ENCODE results near the gene CDK12.

Gene CDK12

GRCh38 chr17:39573447-39574298, 112.4 kb downstream of the CDK12 start:
- peaks cover 3% of the 10 kb centered on the region; the same call in 1 of the 2 replicates for H3K9me3 ChIP-seq (ENCODE audit: insufficient read depth, low read depth, low read length)
- peaks cover 37% of the 10 kb centered on the region for H3K27me3 ChIP-seq (ENCODE audit: insufficient read depth, low read length)
- peak overlapping the region; percentile 3; the same call in 1 of the 2 replicates for H3K9ac ChIP-seq (ENCODE audit: low read depth, low read length)
- H3K4me1 ChIP-seq (ENCODE audit: insufficient read depth, low read length): peaks cover 3% of the 10 kb centered on the region; the same call in 1 of the 2 replicates
- no peaks in the 10 kb centered on the region for H3K36me3 ChIP-seq (ENCODE audit: insufficient read depth, low read depth, low read length)
- peak overlapping the region; percentile 63 for H3K4me3 ChIP-seq (ENCODE audit: low read length)
- no peak overlapping the region for H3K27ac ChIP-seq (ENCODE audit: low read length)

- H3K36me3 ChIP-seq (ENCODE audit: insufficient read depth, low read depth, low read length): no peaks in the 10 kb centered on the region
- no peak overlapping the region for H3K9ac ChIP-seq (ENCODE audit: low read depth, low read length)
- H3K4me3 ChIP-seq (ENCODE audit: low read length): no peak overlapping the region
- H3K27me3 ChIP-seq (ENCODE audit: insufficient read depth, low read length): peaks cover 41% of the 10 kb centered on the region
- peaks cover 19% of the 10 kb centered on the region; the same call in 1 of the 2 replicates for H3K4me1 ChIP-seq (ENCODE audit: insufficient read depth, low read length)
- H3K9me3 ChIP-seq (ENCODE audit: insufficient read depth, low read depth, low read length): peaks cover 3% of the 10 kb centered on the region; the same call in 1 of the 2 replicates
- no peak overlapping the region for H3K27ac ChIP-seq (ENCODE audit: low read length)
Measured at GRCh38 chr17:39576187-39576586, 114.9 kb downstream of the CDK12 start.

- H3K27me3 ChIP-seq (ENCODE audit: insufficient read depth, low read length): peaks cover 31% of the 10 kb centered on the region
- H3K4me3 ChIP-seq (ENCODE audit: low read length): no peak overlapping the region
- no peaks in the 10 kb centered on the region for H3K9me3 ChIP-seq (ENCODE audit: insufficient read depth, low read depth, low read length)
- peaks cover 19% of the 10 kb centered on the region; the same call in 1 of the 2 replicates for H3K4me1 ChIP-seq (ENCODE audit: insufficient read depth, low read length)
- H3K9ac ChIP-seq (ENCODE audit: low read depth, low read length): no peak overlapping the region
- no peak overlapping the region for H3K27ac ChIP-seq (ENCODE audit: low read length)
- H3K36me3 ChIP-seq (ENCODE audit: insufficient read depth, low read depth, low read length): no peaks in the 10 kb centered on the region
Measured at GRCh38 chr17:39578272-39578671, 117.0 kb downstream of the CDK12 start.

- H3K9me3 ChIP-seq (ENCODE audit: insufficient read depth, low read depth, low read length): no peaks in the 10 kb centered on the region
- H3K36me3 ChIP-seq (ENCODE audit: insufficient read depth, low read depth, low read length): no peaks in the 10 kb centered on the region
- H3K9ac ChIP-seq (ENCODE audit: low read depth, low read length): peak overlapping the region; percentile 58; the same call in 1 of the 2 replicates
- H3K27ac ChIP-seq (ENCODE audit: low read length): no peak overlapping the region
- H3K4me3 ChIP-seq (ENCODE audit: low read length): peak overlapping the region; percentile 16; the same call in 1 of the 2 replicates
- H3K4me1 ChIP-seq (ENCODE audit: insufficient read depth, low read length): peaks cover 19% of the 10 kb centered on the region; the same call in 1 of the 2 replicates
- peaks cover 35% of the 10 kb centered on the region for H3K27me3 ChIP-seq (ENCODE audit: insufficient read depth, low read length)
Measured at GRCh38 chr17:39579318-39580081, 118.2 kb downstream of the CDK12 start.

- Histone ChIP-seq H3K27me3 (ENCODE audit: insufficient read depth, low read length) (peaks cover 30% of the 10 kb centered on the region), H3K4me1 (ENCODE audit: insufficient read depth, low read length) (peaks cover 19% of the 10 kb centered on the region; the same call in 1 of the 2 replicates), H3K9me3 (ENCODE audit: insufficient read depth, low read depth, low read length) (no peaks in the 10 kb centered on the region), H3K27ac (ENCODE audit: low read length) (no peak overlapping the region), H3K36me3 (ENCODE audit: insufficient read depth, low read depth, low read length) (no peaks in the 10 kb centered on the region), H3K4me3 (ENCODE audit: low read length) (peak overlapping the region; percentile 2; the same call in 1 of the 2 replicates), H3K9ac (ENCODE audit: low read depth, low read length) (peak overlapping the region; percentile 3; the same call in 1 of the 2 replicates)
Measured at GRCh38 chr17:39580082-39580468, 118.8 kb downstream of the CDK12 start.

- Histone ChIP-seq H3K9me3 (ENCODE audit: insufficient read depth, low read depth, low read length) (no peaks in the 10 kb centered on the region), H3K27ac (ENCODE audit: low read length) (no peak overlapping the region), H3K4me1 (ENCODE audit: insufficient read depth, low read length) (peaks cover 19% of the 10 kb centered on the region; the same call in 1 of the 2 replicates), H3K4me3 (ENCODE audit: low read length) (no peak overlapping the region), H3K9ac (ENCODE audit: low read depth, low read length) (no peak overlapping the region), H3K36me3 (ENCODE audit: insufficient read depth, low read depth, low read length) (no peaks in the 10 kb centered on the region), H3K27me3 (ENCODE audit: insufficient read depth, low read length) (peaks cover 21% of the 10 kb centered on the region; the same call in 1 of the 2 replicates)
Measured at GRCh38 chr17:39581071-39581758, 119.9 kb downstream of the CDK12 start.

- Histone ChIP-seq H3K9me3 (ENCODE audit: insufficient read depth, low read depth, low read length) (no peaks in the 10 kb centered on the region), H3K4me3 (ENCODE audit: low read length) (no peak overlapping the region), H3K27ac (ENCODE audit: low read length) (no peak overlapping the region), H3K4me1 (ENCODE audit: insufficient read depth, low read length) (peaks cover 19% of the 10 kb centered on the region; the same call in 1 of the 2 replicates), H3K36me3 (ENCODE audit: insufficient read depth, low read depth, low read length) (no peaks in the 10 kb centered on the region), H3K9ac (ENCODE audit: low read depth, low read length) (no peak overlapping the region), H3K27me3 (ENCODE audit: insufficient read depth, low read length) (peaks cover 17% of the 10 kb centered on the region; the same call in 1 of the 2 replicates)
Measured at GRCh38 chr17:39581759-39582085, 120.4 kb downstream of the CDK12 start.

- Histone ChIP-seq H3K27ac (ENCODE audit: low read length) (no peak overlapping the region), H3K36me3 (ENCODE audit: insufficient read depth, low read depth, low read length) (no peaks in the 10 kb centered on the region), H3K9me3 (ENCODE audit: insufficient read depth, low read depth, low read length) (no peaks in the 10 kb centered on the region), H3K9ac (ENCODE audit: low read depth, low read length) (no peak overlapping the region), H3K27me3 (ENCODE audit: insufficient read depth, low read length) (peaks cover 17% of the 10 kb centered on the region; the same call in 1 of the 2 replicates), H3K4me1 (ENCODE audit: insufficient read depth, low read length) (peaks cover 19% of the 10 kb centered on the region; the same call in 1 of the 2 replicates), H3K4me3 (ENCODE audit: low read length) (no peak overlapping the region)
Measured at GRCh38 chr17:39582658-39583057, 121.4 kb downstream of the CDK12 start.

All from iPS-20b (cell line).